PC-3 (cell line): Measurements from ENCODE around the gene OASL. TPM values are rescaled to one million over a fixed set of nuclear protein-coding genes. Genes with fewer than 3 reads are reported as not detected.

ENCODE experiments used
- ATAC-seq: fragments of 200-7000 bp; cut with Tn5 transposase; 2 replicates; pipeline ENCODE4 v1.9.1; 2020; ENCODE audit warnings: mild to moderate bottlenecking, moderate library complexity
- Bru-seq: library from RNA; stranded (reverse); fragments of 400-500 nt; gene quantifications from one replicate; lab custom pipeline; 2021; lab: Mats Ljungman, UMichigan
- BruChase-seq, 2 experiments: library from RNA; stranded (reverse); fragments of 400-500 nt; gene quantifications; one replicate each; lab custom pipeline; 2021; lab: Mats Ljungman, UMichigan
- BruUV-seq: library from RNA; stranded (reverse); fragments of 400-500 nt; replicated peaks from 2 replicates; lab custom pipeline; 2021; lab: Mats Ljungman, UMichigan
- CTCF ChIA-PET: fragments of 300-600 bp; sonication (Branson Sonifier 250); formaldehyde crosslinking; loops from one replicate; lab custom pipeline; 2022; ENCODE audit warnings: antibody characterized with exemption; lab: Charles Lee
- POLR2A ChIA-PET: fragments of 300-600 bp; sonication (Branson Sonifier 250); formaldehyde crosslinking; loops from one replicate; lab custom pipeline; 2022; ENCODE audit warnings: antibody characterized with exemption; ENCODE audit not compliant: unreplicated experiment; lab: Charles Lee
- DNase-seq: peaks from one replicate; pipeline ENCODE4 v3.0.0-alpha.2; 2015
- H2AFZ ChIP-seq: fragments of 300-600 bp; sonication (generic); 2 replicates; pipeline ENCODE4 v1.6.0; 2016; ENCODE audit warnings: antibody characterized with exemption, low read length
- H3F3A ChIP-seq: fragments of 300-600 bp; sonication (generic); one replicate; pipeline ENCODE4 v1.6.0; 2017; ENCODE audit warnings: antibody characterized with exemption, low read length, control low read depth, mild to moderate bottlenecking; ENCODE audit not compliant: unreplicated experiment
- H3K27ac ChIP-seq: fragments of 300-600 bp; sonication (generic); 2 replicates; pipeline ENCODE4 v1.5.1; 2016; ENCODE audit warnings: mild to moderate bottlenecking, low read length
- H3K27me3 ChIP-seq: fragments of 300-600 bp; sonication (generic); 2 replicates; pipeline ENCODE4 v1.6.1; 2016; ENCODE audit warnings: low read length, mixed read lengths
- H3K36me3 ChIP-seq: fragments of 300-600 bp; sonication (generic); 2 replicates; pipeline ENCODE4 v1.6.1; 2016; ENCODE audit warnings: low read depth, mixed run types, low read length, mixed read lengths
- H3K4me1 ChIP-seq: fragments of 300-600 bp; sonication (generic); 2 replicates; pipeline ENCODE4 v1.5.1; 2016; ENCODE audit warnings: low read length; ENCODE audit not compliant: insufficient read depth
- H3K4me2 ChIP-seq: fragments of 300-600 bp; sonication (generic); 2 replicates; pipeline ENCODE4 v1.6.0; 2016; ENCODE audit warnings: low read length
- H3K4me3 ChIP-seq: fragments of 300-600 bp; sonication (generic); 2 replicates; pipeline ENCODE4 v1.5.1; 2016; ENCODE audit warnings: mild to moderate bottlenecking, low read length, mixed read lengths
- H3K79me2 ChIP-seq: fragments of 300-600 bp; sonication (generic); 2 replicates; pipeline ENCODE4 v1.6.1; 2017; ENCODE audit warnings: low read length, mixed read lengths
- H3K9ac ChIP-seq: fragments of 300-600 bp; sonication (generic); 2 replicates; pipeline ENCODE4 v1.6.0; 2016; ENCODE audit warnings: mild to moderate bottlenecking, low read length
- H3K9me2 ChIP-seq: fragments of 300-600 bp; sonication (generic); replicated peaks from 2 replicates; pipeline ENCODE4 v1.6.1; 2016; ENCODE audit warnings: mixed run types, low read length, mixed read lengths
- H3K9me3 ChIP-seq: fragments of 300-600 bp; sonication (generic); 2 replicates; pipeline ENCODE4 v1.6.1; 2016; ENCODE audit warnings: low read length, mixed read lengths
- H4K20me1 ChIP-seq: fragments of 300-600 bp; sonication (generic); 2 replicates; pipeline ENCODE4 v1.6.1; 2016; ENCODE audit warnings: low read length, mixed read lengths
- EZH2 ChIP-seq: fragments of 300-600 bp; sonication (generic); IDR thresholded peaks from one replicate; pipeline ENCODE4 v1.6.1; 2017; ENCODE audit warnings: antibody characterized with exemption, mild to moderate bottlenecking, low read length; ENCODE audit not compliant: unreplicated experiment
- EZH2phosphoT487 ChIP-seq: fragments of 300-600 bp; sonication (generic); IDR thresholded peaks from 2 replicates; pipeline ENCODE4 v1.6.1; 2018; ENCODE audit warnings: mild to moderate bottlenecking, antibody characterized with exemption, low read length, borderline replicate concordance
- intact Hi-C: fragments of 100-400 bp; cut with micrococcal nuclease; formaldehyde crosslinking; loops from 2 replicates; pipeline ENCODE4 v1.9.0; 2023
- long read RNA-seq: library from polyadenylated mRNA; unstranded; transcript quantifications from one replicate; pipeline ENCODE4 v2.0.0, GENCODE V29; 2021; ENCODE audit not compliant: unreplicated experiment
- total RNA-seq: library from RNA; depleted of rRNA; stranded (reverse); fragments of >200 nt; gene quantifications from 2 replicates; pipeline ENCODE4 v1.2.3, GENCODE V29; 2014; rRNA removed
- TF ChIP-seq, protein P1 (sequence below): fragments of 300-600 bp; sonication (generic); conservative IDR thresholded peaks from 2 replicates; pipeline ENCODE4 v1.5.1; 2017; ENCODE audit warnings: antibody characterized with exemption, low read depth, mild to moderate bottlenecking, low read length

OASL gene, protein sequence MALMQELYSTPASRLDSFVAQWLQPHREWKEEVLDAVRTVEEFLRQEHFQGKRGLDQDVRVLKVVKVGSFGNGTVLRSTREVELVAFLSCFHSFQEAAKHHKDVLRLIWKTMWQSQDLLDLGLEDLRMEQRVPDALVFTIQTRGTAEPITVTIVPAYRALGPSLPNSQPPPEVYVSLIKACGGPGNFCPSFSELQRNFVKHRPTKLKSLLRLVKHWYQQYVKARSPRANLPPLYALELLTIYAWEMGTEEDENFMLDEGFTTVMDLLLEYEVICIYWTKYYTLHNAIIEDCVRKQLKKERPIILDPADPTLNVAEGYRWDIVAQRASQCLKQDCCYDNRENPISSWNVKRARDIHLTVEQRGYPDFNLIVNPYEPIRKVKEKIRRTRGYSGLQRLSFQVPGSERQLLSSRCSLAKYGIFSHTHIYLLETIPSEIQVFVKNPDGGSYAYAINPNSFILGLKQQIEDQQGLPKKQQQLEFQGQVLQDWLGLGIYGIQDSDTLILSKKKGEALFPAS
- total RNA-seq: 6.4 and 7.6 TPM in 2 replicates
- Bru-seq, nascent RNA: percentile 52 among the genes with signal in this experiment
- percentile 57 among the genes with signal in this experiment for BruChase-seq, experiment 1, labeled RNA remaining after a 6-hour chase
- percentile 53 among the genes with signal in this experiment for BruChase-seq, experiment 2, labeled RNA remaining after a 2-hour chase
- long read RNA-seq, transcript OASL-202 (5 exons, 1,492 nt): minor isoform, 15 of 81 reads
- long read RNA-seq, transcript OASL-201 (6 exons, 3,266 nt): major isoform, 60 of 81 reads
- long read RNA-seq, partial matches to known transcripts: 1 of 81 reads
- long read RNA-seq, other reads (novel, unspliced or antisense): 5 of 81 reads

- intact Hi-C loops: no loop called here
- Histone ChIP-seq H3K9ac (peak within 1 kb of the TSS; percentile 48), H3K4me2 (peak within 1 kb of the TSS; percentile 78), H3K27ac (peak within 1 kb of the TSS; percentile 14), H3K4me3 (peak within 1 kb of the TSS; percentile 61), H3K9me3 (no peaks in the 10 kb centered on the region), H2AFZ (peak within 1 kb of the TSS; percentile 63), H3K36me3 (no peaks in the 10 kb centered on the region), H3K9me2 (no peaks in the 10 kb centered on the region), H3F3A (no peaks in the 10 kb centered on the region), H3K79me2 (no peaks in the 10 kb centered on the region), H4K20me1 (no peaks in the 10 kb centered on the region), H3K4me1 (peaks cover 24% of the 10 kb centered on the region), H3K27me3 (no peaks in the 10 kb centered on the region)
- no TSS peak for BruUV-seq
- ATAC-seq (peak; percentile 78), DNase-seq (peak; percentile 63)
- ChIA-PET POLR2A (interaction anchor here (0.7 kb wide), 1 partner anchor 85 kb away, joined by 4 read pairs; no protein-coding TSS in a partner anchor), CTCF (no interaction called here)
- TF ChIP-seq EZH2phosphoT487 (no peak), EZH2 (no peak)
- TF ChIP-seq, protein P1, sequence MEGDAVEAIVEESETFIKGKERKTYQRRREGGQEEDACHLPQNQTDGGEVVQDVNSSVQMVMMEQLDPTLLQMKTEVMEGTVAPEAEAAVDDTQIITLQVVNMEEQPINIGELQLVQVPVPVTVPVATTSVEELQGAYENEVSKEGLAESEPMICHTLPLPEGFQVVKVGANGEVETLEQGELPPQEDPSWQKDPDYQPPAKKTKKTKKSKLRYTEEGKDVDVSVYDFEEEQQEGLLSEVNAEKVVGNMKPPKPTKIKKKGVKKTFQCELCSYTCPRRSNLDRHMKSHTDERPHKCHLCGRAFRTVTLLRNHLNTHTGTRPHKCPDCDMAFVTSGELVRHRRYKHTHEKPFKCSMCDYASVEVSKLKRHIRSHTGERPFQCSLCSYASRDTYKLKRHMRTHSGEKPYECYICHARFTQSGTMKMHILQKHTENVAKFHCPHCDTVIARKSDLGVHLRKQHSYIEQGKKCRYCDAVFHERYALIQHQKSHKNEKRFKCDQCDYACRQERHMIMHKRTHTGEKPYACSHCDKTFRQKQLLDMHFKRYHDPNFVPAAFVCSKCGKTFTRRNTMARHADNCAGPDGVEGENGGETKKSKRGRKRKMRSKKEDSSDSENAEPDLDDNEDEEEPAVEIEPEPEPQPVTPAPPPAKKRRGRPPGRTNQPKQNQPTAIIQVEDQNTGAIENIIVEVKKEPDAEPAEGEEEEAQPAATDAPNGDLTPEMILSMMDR: no peak
These were observed at the start of gene OASL for GRCh38 chr12:121038861-121039668. Gene OASL (minus strand): TSS chr12:121039246. CDS start chr12:121038971, 275 bp downstream.

DNA sequence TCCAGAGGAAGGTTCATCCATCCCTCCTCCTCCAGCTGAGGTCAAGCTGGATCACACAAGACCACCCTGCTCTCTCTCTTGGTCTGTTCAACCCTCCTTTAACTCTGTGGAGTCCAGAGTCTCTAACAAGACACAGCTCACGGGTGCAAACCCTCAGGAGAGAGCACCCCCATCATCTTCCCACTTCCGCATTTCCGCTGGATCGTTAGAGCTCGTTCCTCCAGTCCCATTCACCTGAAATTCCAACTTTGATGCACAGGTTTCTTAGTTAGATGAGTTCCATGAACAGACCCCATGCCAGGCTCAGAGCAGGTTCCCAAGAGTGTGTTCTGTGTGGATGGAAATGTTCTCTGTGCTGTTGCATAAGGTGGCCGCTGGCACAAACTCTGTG lies 49.1 kb upstream of the OASL start:
- intact Hi-C loops: no loop called here
- DNase-seq (no peak), ATAC-seq (no peak)
- no peak overlapping the region for H3K9ac ChIP-seq
- H3K79me2 ChIP-seq: no peaks in the 10 kb centered on the region
- TF ChIP-seq, protein P1: no peak
- TF ChIP-seq EZH2 (no peak), EZH2phosphoT487 (no peak)
- H3K27me3 ChIP-seq: no peaks in the 10 kb centered on the region
- no peaks in the 10 kb centered on the region for H4K20me1 ChIP-seq
- BruUV-seq: no TSS peak
- no peaks in the 10 kb centered on the region for H3K9me2 ChIP-seq
- CTCF ChIA-PET: no interaction called here
- no peak overlapping the region for H3K4me3 ChIP-seq
- no peak overlapping the region for H3K27ac ChIP-seq
- no peaks in the 10 kb centered on the region for H3K36me3 ChIP-seq
- no peak overlapping the region for H3K4me2 ChIP-seq
- no peaks in the 10 kb centered on the region for H3K9me3 ChIP-seq
- H3K4me1 ChIP-seq: no peaks in the 10 kb centered on the region
- no peak overlapping the region for H2AFZ ChIP-seq
- POLR2A ChIA-PET: no interaction called here
- no peaks in the 10 kb centered on the region for H3F3A ChIP-seq
